ENCODE measurements around the gene ANXA11.
A peak's percentile ranks its signal among the peaks of the same experiment; 100 is the strongest.
"Not testable (repeated sequence)": the region's sequence is repeated elsewhere in the genome, so short reads cannot be mapped to it uniquely, and the experiment has no call there.

ANXA11 gene

DNA sequence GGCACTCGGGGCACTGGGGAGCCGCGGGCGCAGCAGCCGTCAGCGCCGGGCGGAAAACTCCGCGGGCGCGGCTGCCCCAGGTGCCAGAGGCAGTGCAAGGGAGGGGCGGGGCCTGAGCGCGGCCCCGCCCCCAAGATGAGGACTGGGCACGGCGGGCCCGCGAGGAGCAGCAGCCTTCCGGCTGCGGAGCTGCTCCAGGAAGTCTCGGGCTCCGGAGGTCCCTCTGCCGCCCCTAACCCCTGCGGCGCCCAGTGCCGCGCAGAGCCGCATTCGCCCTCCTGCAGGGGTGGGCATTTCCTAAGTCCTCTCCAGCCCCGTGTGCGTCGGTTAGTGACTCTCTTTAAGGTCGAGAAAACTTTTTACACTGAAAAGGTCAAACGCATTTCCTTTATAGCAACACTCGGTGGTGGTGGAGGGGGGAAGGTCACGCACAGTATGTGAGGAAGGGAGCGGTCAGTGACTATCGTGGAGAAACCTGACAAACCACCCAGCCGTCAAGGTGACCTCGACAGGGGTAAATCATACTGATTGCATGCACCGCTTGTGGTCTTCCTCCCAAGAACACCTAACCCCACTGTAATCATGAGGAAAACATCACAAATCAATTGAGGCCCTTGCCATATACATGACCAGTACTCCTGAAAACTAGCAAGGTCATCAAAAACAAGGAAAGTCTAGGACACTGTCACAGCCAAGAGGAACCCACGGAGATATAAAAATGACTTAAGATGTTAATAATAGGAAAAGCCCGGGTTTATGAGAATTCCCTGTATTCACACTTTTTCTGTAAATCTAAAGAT, at the start of gene ANXA11:
Gene ANXA11, minus strand, starts transcription at position 61 of the 800 bp plus-strand sequence. CDS start 32,676 bp downstream, outside the sequence.
- DNase-seq, result peak; percentile 47

- not testable (repeated sequence) for DNase-seq
Measured at GRCh38 chr10:80254726-80255125, 49.4 kb upstream of the ANXA11 start.

- DNase-seq, result not testable (repeated sequence)
Measured at GRCh38 chr10:80253963-80254271, 48.6 kb upstream of the ANXA11 start.

DNA sequence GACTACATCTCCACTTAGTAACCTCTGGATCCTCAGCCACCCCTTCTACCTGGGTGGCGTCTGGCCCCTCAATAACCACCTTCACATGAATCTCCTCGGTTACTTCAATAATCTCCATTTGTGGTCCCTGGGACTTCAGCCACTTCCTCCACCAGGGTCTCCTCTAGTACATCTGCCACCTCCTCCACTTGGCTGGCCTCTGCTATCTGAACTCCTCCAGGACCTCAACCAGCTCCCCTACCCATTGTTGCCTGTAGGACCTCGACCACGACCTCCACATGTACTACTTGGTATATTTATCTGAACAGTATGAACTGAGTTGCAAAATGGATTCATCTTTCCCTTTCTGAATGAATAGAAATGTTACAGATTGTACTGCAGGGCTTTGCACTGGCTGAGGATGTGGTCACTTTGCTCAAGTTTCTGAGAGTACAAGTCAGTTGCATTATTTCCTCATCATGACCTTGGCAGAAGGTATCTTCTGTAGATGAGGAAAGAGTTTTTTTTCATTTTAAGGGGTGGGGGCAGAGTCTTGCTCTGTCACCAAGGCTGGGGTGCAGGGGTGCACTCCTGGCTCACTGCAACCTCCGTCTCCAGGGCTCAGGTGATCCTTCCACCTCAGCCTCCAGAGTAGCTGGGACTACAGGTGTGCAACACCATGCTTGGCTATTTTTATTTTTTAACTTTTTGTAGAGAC, 48.1 kb upstream of the ANXA11 start:
- DNase-seq, result no peak

DNA sequence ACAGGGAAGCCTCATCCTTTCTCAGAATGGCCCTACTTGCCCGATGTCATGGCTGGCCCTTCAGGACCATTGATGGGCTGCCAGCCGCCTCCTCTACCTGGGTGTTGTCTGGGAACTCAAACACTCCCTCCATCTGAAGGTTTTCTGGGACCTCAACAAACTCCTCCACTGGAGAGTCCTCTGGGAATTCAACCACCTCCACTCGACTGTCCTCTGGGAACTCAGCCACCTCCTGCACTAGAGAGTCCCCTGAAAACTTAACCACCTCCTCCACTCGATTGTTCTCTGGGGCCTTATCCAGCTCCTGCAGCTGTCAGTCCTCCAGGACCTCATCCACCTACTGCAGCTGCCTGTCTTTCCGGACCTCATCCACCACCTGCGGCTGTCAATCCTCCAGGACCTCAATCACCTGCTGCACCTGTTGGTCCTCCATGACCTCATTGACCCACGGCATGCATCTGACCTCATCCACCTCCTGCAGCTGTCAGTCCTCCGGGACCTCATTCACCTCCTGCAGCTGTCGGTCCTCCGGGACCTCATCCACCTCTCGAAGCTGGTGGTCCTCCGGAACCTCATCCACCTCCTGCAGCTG, 47.1 kb upstream of the ANXA11 start:
- DNase-seq, result no peak

GRCh38 chr10:80251703-80252280, 46.5 kb upstream of the ANXA11 start:
- not testable (repeated sequence) for DNase-seq

DNA sequence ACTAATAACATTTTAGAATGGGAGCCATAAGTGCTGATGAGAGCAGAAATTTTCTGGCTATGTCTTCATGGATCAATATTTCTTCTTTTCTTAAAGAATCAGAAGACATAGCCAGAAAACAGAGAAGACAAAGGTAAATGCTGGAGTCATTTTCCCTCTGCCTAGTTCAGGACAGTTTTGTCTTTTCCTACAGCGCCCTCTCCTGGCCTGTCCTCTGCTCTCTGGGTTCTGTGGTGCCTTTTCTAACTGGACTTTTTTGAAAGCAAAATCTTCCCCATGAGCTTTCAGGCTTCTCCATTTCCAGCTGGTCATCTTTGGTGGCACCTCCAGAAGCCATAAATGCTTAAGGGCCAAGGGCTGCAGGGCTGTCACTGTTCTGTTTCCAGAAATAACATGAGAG, 45.1 kb upstream of the ANXA11 start:
- DNase-seq, result not testable (repeated sequence)

GRCh38 chr10:80249906-80250305, 44.6 kb upstream of the ANXA11 start:
- DNase-seq, result not testable (repeated sequence)

- not testable (repeated sequence) for DNase-seq
Measured at GRCh38 chr10:80247611-80248010, 42.3 kb upstream of the ANXA11 start.

- DNase-seq, result not testable (repeated sequence)
Measured at GRCh38 chr10:80244371-80244770, 39.0 kb upstream of the ANXA11 start.

- not testable (repeated sequence) for DNase-seq
Measured at GRCh38 chr10:80242341-80242740, 37.0 kb upstream of the ANXA11 start.

DNA sequence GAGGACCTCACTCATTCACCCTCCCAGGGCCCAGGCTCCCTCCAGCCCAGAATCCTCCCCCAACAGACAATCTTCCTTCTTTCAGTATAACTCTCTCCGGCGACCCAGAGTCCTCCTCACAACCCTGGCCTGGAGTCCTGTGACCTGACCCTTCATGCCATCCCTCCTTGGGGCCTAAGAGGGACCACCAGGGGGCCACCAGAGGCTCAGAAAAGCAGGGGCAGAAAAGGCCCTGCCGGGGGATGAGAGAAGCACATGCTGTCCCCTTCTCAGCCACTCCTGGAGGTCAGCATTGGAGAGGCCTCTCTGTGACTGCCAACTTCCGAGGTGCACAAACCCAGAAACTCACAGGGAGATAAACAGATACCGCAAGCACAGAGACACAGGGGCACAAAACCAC, 31.1 kb upstream of the ANXA11 start:
- DNase-seq, result not testable (repeated sequence)

DNA sequence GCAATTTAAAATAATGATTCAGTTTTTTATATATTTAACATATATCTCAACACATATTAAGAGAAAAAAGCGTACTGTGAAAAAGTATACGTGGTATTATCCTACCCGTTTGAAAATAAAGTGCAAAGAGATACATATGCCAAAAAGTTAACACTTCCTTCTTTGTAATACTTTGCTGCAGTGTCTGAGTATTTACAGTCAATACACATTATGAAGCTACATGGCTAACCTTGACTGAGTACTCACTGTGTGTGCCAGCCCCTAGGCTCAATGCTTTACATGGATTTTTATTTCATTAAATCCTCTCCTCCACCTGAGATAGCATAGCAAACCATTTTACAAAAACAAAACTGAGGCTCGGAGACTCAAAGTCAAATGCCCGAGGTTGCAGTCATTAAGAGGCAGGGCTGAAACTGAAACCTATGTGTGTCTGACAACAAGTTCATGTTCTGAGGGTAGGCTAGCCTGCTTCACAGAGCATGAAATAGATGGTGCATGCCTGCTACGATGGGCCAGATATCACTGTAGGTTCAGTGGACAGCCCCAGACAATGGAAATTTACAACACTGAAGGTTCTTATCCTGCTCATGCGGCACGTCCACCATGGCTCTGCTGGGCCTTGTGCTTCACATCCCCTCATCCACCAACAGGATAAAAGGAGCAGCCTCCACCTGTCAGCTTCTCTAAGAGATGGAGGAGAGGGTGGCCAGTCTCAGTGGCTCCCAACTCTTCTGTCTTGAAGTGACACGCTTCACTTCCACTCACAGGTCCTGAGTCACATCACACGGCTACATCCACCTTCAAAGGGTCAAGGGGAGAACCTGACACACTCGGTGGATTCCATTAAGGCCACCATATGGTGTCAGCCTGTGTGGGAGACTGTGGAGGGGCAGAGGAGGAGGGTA, 29.2 kb upstream of the ANXA11 start:
- DNase-seq, result not testable (repeated sequence)

- DNase-seq, result not testable (repeated sequence)
Measured at GRCh38 chr10:80233871-80234270, 28.5 kb upstream of the ANXA11 start.

GRCh38 chr10:80226723-80227122, 21.4 kb upstream of the ANXA11 start:
- not testable (repeated sequence) for DNase-seq

DNA sequence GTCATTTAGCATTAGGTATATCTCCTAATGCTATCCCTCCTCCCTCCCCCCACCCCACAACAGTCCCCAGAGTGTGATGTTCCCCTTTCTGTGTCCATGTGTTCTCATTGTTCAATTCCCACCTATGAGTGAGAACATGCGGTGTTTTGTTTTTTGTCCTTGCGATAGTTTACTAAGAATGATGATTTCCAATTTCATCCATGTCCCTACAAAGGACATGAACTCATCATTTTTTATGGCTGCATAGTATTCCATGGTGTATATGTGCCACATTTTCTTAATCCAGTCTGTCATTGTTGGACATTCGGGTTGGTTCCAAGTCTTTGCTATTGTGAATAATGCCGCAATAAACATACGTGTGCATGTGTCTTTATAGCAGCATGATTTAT, 17.7 kb upstream of the ANXA11 start:
- not testable (repeated sequence) for DNase-seq

GRCh38 chr10:80218878-80219277, 13.5 kb upstream of the ANXA11 start:
- not testable (repeated sequence) for DNase-seq

DNA sequence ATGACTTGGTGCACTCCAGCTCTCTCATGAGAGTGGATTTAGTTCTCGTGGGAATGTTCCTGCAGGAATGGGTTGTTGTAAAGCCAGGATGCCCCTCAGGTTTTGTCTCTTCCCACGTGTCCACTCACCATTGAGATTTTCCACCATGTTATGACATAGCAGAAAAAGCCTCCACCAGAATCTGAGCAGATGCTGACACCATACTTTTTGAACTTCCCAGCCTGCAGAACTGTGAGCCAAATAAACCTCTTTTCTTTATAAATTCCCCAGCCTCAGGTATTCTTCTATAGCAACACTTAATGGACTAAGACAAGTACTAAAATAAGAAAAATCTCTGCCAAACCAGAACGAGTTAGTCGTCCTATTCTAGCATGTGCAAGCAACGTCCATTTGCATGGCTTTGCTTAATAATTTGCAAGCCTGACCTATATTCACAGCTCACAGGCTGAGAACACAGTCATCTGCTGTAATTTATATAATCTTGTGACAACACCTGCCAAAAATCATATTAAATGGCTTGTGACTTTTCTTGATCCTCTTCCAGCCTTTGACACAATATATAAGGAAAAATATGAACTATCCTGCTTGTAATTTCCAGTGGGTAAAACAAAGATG, 9.1 kb upstream of the ANXA11 start:
- not testable (repeated sequence) for DNase-seq

DNA sequence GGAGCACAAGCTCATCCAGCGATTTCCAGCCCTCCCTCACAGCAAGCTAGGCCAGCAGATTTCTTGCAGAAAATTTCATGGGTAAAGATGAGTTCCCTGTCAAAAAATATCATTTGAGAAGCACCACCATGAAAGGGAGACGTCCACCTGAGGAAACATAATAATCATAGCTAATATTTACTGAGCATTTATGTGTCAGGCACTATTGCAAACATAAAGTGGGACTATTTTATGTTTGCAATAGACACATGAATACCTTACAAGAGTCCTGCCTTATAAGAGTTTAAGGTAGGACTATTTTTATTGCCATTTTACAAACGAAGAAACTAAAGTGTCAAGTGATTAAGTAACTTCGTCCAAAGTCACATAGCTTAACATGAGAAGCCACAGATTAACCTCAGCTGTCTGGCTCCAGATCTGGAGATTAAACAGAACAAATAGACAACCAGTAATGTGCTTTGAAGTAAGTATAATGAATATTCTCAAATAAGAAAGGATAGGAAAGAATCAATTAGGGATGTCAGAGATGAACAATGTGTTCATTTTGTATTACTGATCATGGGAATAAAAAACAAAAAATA, 7.3 kb upstream of the ANXA11 start:
- DNase-seq, result not testable (repeated sequence)

- no peak for DNase-seq
Measured at GRCh38 chr10:80211786-80212185, 6.4 kb upstream of the ANXA11 start.

DNA sequence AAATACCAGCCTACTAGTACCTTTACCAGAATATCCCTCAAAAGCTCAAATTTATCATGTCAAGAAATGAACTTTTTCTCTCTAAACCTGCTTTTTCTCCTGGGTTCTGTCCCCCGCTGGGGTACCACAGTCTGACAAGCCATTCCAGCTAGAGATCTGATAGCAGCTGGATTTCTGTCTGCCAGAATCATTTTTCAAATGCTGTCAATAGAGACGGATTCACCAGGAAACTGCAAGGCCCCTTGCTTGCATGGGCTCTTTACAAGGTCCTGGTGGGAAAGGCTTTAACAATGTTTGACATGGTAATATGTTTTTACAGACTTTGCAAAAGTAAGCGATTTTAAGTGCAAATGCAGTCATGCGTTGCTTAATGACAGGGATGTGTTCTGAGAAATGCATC, 4.9 kb upstream of the ANXA11 start:
- DNase-seq, result no peak
